Pericardium fibroblast (primary cell): Measurements from ENCODE around the gene SLC15A4. TPM values are rescaled to one million over a fixed set of nuclear protein-coding genes. Genes with fewer than 3 reads are reported as not detected.

Experiments
- total RNA-seq: library from RNA; depleted of rRNA; stranded (reverse); fragments of >200 nt; gene quantifications from 2 replicates; pipeline ENCODE4 v1.2.3, GENCODE V29; 2015

SLC15A4 gene
- total RNA-seq: 41.9 and 46.1 TPM in 2 replicates

DNA sequence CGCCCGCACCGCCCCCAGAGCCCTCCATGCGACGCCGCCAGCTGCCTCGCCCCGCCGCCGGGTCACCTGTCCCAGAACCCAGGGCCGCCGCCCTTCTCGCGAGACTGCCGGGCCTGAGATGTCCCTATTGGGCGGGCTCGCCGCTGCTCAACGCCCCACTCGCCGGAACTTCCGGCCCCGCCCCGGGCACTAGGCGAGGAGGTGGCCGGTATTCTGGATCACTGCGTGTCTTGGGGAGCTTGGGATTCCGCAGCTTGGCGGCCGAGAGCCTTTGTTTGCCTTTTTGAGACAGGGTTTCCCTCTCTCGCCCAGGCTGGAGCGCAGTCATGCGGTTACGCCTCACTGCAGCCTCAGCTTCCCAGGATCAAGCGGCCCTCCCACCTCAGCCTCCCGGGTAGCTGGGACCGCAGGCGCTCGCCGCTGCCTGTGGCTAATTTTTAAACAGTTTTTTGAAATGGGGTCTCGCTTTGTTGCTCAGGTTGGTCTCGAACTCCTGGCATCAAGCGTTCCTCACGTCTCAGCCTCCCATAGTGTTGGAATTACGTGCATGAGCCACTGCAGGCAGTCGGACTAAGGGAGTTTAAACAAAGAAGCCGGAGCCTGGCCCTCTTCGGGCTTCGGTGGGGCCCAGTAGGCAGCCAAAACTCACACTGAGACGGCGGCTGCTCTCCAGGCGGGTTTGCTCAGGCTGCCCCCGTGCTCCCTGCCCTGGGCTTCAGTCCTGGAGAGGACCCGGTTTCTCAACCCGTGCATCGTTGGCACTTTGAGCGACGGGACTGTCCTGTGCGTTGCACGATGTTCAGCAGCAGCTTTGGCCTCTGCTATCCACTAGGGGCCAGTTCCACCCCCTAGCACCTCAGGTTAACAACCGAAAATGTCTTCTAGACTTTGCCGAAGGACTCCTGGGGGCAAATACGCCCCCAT is at the start of gene SLC15A4:
Gene SLC15A4 (minus strand): TSS at position 43 of the 924 bp plus-strand sequence. CDS start 15 bp downstream, at position 28.

DNA sequence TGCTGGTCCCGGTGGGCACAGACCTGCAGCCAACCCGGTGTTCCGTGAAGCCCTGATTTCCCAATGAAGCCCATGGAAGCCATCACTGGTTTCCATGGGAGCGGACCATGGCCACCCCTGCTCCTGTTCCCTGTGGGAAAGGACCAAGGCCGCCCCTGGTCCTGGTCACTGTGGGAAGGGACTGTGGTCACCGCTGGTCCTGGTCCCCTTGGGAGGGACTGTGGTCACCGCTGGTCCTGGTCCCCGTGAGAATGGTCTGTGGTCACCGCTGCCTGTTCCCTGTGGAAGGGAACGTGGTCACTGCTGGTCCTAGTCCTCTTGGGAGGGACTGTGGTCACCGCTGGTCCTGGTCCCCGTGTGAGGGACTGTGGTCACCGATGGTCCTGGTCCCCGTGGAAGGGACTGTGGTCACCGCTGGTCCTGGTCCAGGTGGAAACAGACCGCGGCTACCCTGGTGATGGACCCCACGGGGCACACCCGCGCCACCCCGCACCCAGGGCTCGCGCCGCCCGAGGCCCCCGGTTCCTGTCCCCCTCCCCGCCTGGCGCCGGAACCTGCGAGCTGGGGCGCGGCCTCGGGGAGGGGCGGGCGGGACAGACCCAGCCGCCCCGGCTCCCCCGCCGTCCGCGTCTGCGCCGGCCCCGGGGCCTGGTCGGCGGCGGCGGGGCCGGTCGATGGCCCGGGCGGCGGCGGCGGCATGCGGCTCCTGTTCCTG is 29.3 kb upstream of the SLC15A4 start, which contains the start of gene GLT1D1:
Gene GLT1D1 (plus strand): TSS at position 594 of the 715 bp plus-strand sequence. CDS start 104 bp downstream, at position 698.

Other genes starting within 250 kb of the SLC15A4 start
- not detected in 2 replicates for gene GLT1D1, start 29.5 kb upstream of the SLC15A4 start, total RNA-seq